ENCODE results near the gene DBNDD1. TPM values are rescaled to one million over a fixed set of nuclear protein-coding genes. Genes with fewer than 3 reads are reported as not detected.

Gene DBNDD1
- polyA plus RNA-seq, 5 donors, result 5.2 to 10.3 (median 7.8) TPM

DNA sequence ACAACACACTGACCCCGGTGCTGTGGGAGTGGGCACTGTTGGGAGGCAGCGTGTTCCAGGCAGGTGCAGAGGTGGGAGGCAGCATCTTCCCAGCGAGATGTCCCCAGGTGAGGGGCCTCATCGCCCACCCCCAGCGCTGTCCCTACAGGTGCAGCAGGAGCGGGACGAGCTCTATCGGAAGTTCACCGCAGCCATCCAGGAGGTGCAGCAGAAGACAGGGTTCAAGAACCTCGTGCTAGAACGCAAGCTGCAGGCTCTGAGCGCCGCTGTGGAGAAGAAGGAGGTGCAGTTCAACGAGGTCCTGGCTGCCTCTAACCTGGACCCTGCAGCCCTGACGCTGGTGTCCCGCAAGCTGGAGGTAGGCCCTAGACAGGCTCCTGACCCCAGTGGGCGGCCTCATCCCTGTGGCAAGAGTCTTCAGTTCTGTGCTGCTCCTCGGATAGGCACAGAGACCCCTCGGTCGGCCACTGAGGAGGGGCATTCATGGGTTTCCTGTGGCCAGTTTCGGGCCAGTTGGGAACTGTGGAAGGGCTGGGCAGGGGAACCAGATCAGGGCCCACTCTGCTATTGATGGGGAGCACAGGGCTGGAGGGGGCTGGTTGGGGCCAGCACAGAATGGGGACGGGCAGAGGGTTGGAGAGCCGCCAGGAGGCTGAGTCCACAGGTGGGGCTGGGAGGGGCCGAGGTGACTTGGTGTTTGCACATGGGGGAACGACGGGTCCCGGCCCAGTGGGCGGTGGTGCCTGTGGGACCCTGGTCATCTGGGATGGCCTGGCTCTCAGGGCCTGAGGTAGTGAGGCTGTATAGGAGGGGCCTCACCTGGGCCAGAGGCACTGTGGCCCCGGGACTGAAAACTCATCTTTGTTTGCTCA, 21.1 kb upstream of the DBNDD1 start:
- no peak for DNase-seq

DNA sequence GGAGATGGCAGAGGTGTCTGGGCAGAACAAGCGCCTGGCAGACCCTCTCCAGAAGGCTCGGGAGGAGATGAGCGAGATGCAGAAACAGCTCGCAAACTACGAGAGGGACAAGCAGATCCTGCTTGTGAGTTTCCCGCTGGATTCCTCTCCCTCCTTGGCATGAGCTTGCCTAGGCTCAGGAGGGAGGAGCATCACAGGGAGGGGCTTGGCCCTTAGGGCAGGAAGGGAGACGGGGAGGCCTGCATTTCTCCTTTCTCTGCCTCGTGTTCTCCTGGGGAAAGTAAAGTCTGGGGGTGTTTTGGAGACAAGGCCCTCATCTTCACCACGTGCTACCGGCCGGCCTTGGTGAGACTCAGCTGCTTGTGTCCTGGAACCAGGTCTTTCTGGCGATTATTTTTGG, 18.0 kb upstream of the DBNDD1 start:
- DNase-seq, result no peak

DNA sequence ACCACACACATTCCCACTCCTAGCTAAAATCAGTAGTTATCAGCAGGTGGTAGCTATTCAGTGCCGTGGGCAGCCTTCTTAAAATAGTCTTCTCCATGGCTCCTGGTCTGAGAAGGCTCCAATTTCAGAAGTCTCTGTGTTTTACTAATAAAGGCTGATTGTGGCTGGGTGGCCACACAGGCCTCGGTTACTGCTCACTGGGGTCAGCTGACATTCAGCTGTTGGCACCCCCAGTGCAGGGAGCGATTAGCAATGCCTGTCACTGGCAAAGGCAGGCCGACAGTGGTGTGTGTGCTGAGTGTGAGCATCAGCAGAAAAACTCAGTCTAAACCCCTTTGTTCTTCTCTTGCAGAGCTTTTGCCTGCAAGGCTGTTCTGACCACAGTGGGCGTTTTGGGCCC, 16.6 kb upstream of the DBNDD1 start:
- no peak for DNase-seq

DNA sequence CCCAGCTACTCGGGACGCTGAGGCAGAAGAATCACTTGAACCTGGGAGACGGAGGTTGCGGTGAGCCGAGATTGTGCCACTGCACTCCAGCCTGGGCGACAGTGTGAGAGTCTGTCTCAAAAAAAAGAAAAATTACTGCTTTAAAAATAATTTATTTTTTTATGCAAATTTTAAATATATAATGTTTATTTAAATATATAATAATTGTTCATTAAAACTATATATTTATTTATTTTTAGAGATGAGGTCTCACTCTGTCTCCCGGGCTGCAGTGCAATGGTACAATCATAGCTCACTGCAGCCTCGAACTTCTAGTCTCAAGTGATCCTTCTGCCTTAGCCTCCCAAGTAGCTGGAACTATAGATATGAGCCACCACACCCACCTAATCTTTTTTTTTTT, 15.2 kb upstream of the DBNDD1 start:
- no peak for DNase-seq

DNA sequence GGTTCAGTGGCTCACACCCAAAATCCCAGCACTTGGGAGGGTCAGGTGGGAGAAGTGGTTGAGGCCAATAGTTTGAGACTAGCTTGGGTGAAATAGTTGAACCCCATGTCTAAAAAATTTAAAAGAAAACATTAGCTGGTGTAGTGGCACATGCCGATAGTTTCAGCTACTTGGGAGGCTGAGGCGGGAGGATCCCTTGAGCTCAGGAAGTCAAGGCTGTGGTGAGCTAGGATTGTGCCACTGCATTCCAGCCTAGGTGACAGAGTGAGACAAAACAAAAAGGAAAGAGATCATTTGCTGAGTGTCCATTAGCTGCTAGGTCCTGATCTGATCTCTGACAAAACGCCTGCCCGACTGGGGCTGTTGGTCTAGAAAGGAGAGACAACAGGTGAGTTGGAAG, 14.1 kb upstream of the DBNDD1 start:
- DNase-seq, result no peak

DNA sequence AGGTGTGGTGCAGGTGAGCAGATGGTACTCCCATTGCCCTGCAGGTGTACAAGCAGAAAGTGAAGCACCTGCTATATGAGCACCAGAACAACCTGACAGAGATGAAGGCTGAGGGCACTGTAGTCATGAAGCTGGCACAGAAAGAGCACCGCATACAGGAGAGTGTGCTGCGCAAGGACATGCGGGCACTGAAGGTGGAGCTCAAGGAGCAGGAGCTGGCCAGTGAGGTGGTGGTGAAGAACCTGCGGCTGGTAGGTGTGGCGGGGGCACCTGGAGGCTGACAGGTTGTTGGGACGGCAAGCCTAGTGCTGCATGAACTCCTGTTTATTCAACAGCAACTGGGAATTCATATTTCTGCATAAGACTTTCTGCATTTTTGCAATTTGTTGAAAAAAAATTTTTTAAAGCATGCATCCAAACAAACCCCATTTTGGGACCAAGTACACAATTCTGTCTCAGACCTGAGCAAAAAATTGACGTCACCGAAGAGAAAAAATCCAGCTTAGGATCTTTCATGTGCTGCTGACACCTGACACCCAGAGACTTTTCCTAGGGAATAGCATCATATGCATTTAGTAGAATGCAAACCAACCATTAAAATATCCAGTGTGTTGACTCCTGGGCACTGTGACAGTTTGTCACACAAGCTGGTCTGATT, 13.5 kb upstream of the DBNDD1 start:
- no peak for DNase-seq

DNA sequence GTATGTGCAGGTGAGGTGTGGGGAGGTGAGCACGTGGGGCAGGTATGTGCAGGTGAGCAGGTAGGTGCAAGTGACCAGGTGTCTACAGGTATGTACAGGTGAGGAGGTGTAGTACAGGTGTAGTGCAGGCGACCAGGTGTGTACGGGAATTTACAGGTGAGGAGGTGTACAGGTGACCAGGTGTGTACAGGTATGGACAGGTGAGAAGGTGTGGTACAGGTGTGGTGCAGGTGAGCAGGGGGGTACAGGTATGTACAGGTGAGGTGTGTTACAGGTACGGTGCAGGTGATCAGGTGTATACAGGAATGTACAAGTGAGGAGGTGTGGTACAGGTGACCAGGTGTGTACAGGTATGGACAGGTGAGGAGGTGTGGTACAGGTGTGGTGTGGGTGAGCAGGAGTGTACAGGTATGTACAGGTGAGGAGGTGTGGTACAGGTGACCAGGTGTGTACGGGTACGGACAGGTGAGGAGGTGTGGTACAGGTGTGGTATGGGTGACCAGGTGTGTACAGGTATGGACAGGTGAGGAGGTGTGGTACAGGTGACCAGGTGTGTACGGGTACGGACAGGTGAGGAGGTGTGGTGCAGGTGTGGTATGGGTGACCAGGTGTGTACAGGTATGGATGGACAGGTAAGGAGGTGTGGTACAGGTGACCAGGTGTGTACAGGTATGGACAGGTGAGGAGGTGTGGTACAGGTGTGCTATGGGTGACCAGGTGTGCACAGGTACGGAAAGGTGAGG, 12.8 kb upstream of the DBNDD1 start:
- DNase-seq, result no peak

DNA sequence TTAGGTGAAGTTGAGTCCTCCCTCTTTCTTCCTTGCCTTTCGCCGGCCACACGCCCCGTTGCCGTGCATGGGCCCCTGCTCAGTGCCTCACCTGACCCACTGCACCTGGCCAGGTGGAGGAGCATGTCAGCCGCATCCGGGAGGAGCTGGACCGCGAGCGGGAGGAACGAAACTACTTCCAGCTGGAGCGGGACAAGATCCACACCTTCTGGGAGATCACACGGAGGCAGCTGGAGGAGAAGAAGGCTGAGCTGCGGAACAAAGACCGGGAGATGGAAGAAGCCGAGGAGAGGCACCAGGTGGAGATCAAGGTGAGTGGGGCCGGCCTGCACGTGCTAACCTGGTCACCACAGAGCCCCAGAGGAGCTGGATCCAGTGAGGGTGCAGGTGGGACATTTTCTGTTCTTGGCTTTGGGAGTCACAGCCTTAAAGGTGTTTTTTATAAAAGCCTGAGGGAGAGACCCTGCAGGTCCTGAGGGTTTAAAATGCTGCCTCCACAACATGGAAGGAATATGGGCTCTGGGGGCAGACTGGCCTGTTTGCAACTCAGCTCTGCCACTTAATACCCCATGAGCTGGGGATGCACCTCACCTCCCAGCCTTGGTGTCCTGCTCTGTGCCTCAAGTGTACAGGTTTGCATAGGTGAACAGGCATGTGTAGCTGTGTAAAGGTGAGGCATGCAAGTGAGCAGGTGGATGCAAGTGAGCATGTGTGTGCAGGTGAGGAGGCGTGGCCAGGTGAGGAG, 12.1 kb upstream of the DBNDD1 start:
- no peak for DNase-seq

DNA sequence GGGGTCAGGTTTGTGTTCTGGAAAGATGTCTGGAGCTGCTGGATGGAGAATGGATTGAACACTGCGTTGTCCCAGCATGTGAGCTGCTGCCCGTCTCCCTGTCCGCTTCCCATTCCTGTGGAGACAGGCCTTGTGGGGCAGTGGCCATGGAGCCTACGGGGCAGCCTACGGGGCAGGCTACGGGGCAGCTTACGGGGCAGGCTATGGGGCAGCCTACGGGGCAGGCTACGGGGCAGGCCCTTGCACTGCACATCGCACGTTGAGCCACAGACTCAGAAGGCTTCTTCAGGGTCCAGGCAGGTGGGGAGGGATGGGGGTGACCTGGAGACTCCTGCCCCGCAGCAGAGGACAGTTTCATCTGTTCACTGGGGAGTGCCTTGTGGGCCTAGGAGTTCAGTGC, 9.7 kb upstream of the DBNDD1 start:
- DNase-seq, result no peak

DNA sequence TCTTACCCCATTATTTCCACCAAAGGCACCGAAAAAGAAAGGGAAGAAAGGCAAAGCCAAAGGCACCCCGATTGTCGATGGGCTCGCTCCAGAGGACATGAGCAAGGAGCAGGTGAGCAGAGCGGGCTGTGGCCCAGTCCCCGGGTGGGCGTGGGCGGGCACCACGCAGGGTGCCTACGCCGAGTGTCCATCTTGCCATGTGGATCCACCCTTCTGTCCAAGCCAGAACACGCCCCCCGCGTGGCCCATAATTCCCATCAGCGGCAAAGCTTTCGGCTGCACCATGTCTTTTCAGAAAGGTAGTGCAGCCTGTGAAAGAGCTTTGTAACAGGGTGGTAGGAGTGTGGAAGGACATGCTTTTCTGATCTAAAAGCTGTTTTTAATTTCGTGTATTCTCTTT, 8.4 kb upstream of the DBNDD1 start:
- no peak for DNase-seq

DNA sequence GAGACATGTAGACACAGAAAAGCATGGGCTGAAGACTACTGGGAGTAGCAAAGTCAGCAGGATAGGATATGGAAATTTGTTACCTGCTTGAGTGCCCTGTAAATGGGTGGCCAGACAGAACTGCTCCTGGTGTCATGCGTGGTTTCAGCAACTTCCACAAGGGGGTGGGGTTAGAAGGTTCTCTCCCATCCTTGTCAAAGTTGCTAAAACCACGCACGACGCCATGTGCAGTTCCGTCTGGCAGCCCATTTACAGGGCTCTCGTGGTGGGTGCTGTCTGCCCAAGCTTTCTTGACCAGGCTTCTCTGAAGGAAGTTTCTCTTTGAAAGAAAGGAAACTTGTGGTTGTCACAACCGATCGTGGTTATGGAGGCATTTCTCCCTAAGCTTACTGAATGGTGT, 6.9 kb upstream of the DBNDD1 start:
- no peak for DNase-seq

DNA sequence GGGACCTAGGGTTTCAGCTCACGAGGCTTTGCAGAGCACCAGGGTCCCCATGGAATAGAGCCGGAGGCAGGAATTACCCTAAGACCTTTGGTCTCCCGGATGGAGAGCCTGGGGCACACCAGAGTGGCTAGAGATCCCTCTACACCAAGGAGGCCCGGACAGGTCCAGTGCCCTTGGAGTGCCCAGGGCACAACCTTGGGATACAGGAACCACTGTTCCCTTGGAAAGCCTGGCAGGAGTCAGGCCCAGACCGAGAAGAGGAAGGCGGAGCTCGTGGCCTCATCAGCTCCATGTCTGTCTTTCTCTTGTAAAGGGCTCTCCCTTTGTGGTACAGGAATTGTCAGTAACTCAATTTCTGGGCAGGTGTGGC, 3.8 kb upstream of the DBNDD1 start:
- DNase-seq, result no peak

DNA sequence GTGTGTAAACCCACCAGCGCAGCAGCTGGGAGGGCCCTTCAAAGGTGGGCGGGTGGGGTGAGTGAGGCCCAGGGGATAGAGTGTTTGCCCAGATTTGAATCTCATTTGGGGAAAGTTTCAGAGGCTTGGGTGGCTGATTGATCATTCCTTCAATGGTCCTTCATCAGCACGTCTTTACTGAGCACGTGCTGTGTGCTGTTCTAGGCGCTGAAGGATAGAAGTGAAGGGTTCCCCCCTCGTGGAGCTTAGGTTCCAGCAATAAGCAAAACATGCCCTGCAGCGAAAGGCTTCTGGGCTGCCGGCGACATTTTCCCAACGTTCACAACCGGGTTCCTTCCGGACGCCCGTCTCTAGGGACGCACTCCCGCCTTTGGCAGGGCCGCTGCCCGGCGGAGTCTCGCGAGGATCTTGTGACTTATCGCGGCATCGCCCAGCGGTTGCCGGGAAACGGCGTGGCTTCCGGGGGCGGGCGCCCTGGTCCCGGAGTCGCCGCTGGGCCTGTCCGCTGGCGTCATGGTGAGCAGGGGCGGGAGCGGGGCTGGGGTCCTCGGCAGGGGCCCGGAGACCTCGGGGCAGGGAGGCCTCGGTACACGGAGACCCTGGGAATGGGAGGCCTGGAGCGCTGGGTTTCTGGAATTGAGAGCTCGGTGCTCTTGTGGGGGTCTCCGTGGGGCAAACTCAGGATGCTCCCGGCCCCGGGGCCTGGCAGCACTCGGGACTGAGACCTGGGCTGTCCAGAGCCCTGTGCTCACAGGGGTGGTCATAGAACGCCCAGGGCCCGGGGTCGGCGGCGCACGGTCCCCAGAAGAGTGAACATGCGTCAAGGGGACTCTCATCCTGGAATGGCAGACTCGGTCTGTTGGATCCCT, 3.2 kb upstream of the DBNDD1 start:
- peak; percentile 90 to 92 for DNase-seq

DNA sequence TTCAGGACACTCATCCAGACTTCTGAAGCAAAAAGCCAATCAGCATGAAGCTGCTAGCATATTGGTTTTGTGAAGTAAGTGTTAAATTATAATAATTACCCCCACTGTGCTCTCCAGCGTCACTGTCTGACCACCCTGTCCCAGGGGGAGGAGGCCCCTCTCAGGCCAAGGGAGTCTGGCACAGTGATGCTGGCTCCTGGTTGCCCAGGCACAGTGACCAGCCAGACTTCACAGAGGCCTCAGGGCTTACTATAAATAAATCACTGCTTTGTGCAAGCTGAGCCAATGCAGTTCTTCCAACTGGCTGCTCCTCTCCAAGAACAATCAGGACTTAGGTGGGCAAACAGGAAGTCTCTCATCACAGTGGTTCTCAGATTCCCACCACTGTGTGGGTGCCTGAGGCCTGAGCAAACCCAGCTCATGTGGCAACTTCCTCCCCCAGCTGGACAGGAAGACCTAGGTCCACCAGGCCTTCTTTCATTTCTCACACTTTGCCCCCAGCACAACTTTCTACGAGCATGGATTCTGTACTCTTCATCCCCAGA, 1.7 kb upstream of the DBNDD1 start:
- DNase-seq, result no peak

DNA sequence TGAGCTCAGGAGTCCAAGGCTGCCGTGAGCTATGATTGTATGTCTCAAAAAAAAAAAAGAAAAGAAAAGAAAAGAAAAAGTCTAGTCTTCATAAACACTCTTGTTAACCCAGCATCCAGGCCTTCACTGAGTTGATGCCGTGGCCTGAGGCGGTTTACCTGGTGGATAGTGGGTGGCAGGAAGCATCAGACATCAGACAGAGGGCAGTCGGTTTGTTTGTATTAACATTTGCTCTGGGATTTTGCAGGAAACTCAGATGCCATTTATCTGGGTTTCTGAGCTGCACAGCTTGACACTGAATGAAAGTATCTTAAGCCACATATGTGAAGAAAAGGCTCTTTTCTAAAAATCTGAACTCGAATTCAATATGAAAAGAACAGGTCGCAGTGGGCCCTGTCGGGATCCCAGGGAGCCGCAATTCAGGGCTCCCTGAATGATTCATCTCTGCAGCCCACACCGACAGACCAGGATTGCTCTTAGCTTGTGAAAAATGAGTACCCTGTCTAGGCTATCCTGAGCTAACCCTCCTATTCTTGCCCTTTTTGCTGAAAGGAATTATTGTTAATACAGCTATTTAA, 1.1 kb upstream of the DBNDD1 start:
- no peak for DNase-seq

DNA sequence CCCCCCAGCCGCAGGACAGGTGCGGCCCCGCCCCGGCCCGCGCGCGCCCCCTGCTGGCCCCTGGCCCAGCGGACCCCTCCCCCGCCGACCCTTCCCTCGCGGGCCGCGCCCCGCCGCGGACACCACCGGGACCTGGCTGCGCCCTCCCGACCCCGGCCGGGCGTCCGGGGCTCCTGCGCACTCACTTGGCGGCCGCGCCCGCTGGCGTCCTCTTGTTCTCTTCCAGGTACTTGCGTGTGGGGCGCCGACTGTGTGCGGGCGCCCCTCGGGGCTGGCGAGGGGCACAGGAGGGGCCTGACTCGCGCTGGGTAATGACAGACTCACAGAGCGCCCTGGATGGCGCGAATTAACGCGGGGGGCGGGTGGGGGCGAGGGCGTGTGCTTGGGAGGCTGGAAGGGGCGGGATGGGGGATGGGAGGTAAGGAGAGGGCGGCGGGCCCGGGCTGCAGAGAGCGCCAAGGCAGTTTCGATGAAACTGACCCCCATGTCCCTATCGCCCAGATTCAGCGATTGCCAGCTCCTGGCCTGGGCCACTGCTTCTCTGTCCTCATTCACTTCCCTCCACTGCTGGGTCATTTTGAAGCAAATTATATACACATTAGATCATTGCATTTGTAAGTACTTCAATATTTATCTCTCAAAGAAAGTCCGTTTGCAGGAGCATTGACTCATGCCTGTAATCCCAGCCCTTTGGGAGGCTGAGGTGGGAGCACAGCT, 445 bp upstream of the DBNDD1 start:
- DNase-seq, result no peak

DNA sequence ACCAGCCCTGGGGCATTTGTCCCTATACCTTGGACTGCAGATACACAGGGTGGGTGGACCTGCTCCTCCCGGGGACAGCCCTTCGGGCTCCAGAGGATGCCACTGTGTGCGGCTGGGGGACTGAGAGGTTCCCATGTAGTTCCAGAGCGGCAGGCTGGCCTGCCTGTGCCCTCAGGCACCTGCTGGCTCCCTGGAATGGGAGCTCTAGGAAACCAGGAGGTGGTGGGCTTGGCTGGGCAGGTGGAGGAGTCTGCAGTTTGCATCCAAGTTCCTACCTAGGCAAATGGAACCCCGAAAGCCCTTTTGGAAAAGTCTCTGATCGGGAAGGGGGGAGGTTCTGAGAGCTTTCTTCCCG, 982 bp downstream of the DBNDD1 start:
- DNase-seq, result no peak

DNA sequence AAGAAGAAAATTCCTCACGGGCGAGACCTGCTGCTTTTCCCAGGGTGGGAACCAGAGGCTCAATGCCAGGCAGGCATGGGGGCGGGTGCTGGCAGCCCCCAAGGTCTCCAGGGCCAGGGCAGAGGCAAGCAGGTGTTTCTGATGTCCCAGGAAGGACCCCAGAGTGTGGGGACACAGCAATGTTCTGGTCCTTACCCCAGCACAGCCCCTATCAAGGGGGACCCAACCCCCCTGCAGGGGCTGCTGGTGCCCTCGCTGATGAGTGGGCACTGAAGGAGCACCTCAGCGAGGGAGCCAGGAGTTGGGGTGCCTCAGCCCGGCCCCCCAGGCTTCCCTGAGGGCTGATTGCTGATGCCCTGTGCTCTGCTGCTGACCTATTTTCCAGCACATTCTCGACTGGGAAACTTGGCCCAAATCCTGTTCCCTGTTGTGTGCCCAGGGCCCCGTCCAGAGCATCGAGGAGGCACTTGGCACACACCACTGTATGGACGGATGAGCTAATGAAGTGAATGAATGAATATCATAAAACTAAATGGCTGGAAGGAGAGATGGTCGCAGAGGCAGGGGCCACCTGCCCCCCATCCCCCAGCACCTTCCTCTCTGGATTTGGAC, 2.8 kb downstream of the DBNDD1 start:
- DNase-seq, result no peak

DNA sequence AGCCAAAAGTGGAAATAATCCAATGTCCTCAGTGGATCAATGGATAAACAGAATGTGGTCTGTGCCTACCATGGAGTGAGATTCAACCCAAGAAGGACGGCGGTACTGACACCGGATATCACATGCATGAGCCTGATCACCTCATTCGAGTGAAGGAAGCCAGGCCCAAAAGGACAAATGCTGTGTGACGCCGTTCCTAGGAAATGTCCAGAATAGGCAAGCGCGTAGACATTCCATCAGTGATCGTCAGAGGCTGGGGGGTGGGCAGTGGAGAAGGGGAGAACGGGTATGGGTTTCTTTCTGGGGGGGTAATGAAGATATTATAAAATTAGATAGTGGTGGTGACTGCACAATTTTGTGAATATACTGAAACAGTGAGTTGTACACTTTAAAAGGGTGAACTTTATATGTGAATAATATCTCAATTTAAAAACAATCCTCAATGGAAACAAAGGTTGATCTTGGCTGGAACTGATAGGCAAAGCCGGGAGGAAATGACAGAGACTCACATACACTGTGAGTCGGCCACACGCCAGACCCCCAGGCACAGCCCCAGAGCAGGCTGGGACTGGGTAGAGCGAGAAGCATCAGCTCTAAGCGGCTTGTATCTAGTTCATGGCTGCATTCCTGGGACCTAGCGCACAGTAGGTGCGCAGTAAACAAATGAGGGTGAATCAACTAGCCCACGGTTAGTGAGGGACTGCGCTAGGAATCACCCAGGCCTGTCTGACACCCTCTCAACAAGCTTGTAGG, 3.5 kb downstream of the DBNDD1 start:
- no peak for DNase-seq

All from right lung (tissue), 5 donors.